Liver (tissue), 3 donors: Measurements from ENCODE around the gene HPGD.

Experiments
- EGR1 ChIP-seq, 2 donors: IDR thresholded peaks; 2 replicates each; pipeline ENCODE4 v1.6.1; 2016 to 2018; ENCODE audit warnings: antibody characterized with exemption in 2 of 2, low read depth in 2 of 2
- GABPA ChIP-seq, 2 donors: IDR thresholded peaks in 1 of 2; conservative IDR thresholded peaks in 1 of 2; 2 replicates each; pipeline ENCODE4 v1.6.1; 2016; ENCODE audit warnings: antibody characterized with exemption in 2 of 2, mild to moderate bottlenecking in 1 of 2, moderate library complexity in 1 of 2
- JUND ChIP-seq, 2 donors: IDR thresholded peaks; 2 replicates each; pipeline ENCODE4 v1.6.1; 2016; ENCODE audit warnings: antibody characterized with exemption in 2 of 2
- TAF1 ChIP-seq: conservative IDR thresholded peaks from 2 replicates; pipeline ENCODE4 v1.6.1; 2016; ENCODE audit warnings: antibody characterized with exemption, mild to moderate bottlenecking
- YY1 ChIP-seq: IDR thresholded peaks from 2 replicates; pipeline ENCODE4 v1.6.1; 2016; ENCODE audit warnings: antibody characterized with exemption, mild to moderate bottlenecking
- TF ChIP-seq, protein P1 (sequence below): fragments of 150-350 bp; IDR thresholded peaks from 2 replicates; pipeline ENCODE4 v1.5.1; 2017; ENCODE audit warnings: improper control_type of control experiment, low read depth, low read length; ENCODE audit not compliant: missing input control
- TF ChIP-seq, protein P2 (sequence below): IDR thresholded peaks from 2 replicates; pipeline ENCODE4 v1.6.1; 2016; ENCODE audit warnings: antibody characterized with exemption, mild to moderate bottlenecking
- TF ChIP-seq, protein P3 (sequence below): IDR thresholded peaks from 2 replicates; pipeline ENCODE4 v1.6.1; 2016; ENCODE audit warnings: antibody characterized with exemption
- TF ChIP-seq, protein P4 (sequence below): IDR thresholded peaks from 2 replicates; pipeline ENCODE4 v1.6.1; 2016; ENCODE audit warnings: antibody characterized with exemption
- donor health status: healthy.
- donor health status: healthy.

DNA sequence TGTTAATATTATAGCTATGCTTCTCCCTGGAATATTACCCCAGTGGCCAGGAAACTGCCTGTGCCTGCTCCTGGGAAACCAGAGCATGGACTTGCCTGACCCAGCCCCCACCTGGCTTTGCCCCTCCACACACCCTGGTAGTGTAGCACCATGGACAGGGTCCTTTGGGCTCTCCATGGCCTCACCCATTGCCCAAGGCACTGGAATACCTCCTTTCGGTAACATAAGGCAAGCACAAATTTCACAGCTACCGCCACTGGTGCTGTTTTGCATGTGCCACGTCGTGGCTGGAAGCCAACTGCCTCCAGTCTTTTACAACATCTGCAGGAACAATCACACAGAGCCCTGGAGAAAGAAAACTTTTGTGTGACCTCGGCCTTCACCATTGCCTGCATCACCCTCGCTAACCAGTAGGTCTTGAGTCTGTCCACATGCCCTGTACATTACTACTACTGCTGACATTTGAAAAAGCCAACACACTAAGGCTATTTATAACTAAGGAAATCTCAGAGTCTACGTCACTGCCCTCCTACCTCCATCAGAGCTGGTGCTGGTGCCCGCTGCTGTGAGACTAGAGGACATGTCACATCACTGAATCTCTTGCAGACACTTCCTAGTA lies 47.7 kb downstream of the HPGD start:
- TF ChIP-seq, protein P1, sequence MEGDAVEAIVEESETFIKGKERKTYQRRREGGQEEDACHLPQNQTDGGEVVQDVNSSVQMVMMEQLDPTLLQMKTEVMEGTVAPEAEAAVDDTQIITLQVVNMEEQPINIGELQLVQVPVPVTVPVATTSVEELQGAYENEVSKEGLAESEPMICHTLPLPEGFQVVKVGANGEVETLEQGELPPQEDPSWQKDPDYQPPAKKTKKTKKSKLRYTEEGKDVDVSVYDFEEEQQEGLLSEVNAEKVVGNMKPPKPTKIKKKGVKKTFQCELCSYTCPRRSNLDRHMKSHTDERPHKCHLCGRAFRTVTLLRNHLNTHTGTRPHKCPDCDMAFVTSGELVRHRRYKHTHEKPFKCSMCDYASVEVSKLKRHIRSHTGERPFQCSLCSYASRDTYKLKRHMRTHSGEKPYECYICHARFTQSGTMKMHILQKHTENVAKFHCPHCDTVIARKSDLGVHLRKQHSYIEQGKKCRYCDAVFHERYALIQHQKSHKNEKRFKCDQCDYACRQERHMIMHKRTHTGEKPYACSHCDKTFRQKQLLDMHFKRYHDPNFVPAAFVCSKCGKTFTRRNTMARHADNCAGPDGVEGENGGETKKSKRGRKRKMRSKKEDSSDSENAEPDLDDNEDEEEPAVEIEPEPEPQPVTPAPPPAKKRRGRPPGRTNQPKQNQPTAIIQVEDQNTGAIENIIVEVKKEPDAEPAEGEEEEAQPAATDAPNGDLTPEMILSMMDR = no peak
- TF ChIP-seq, protein P2, sequence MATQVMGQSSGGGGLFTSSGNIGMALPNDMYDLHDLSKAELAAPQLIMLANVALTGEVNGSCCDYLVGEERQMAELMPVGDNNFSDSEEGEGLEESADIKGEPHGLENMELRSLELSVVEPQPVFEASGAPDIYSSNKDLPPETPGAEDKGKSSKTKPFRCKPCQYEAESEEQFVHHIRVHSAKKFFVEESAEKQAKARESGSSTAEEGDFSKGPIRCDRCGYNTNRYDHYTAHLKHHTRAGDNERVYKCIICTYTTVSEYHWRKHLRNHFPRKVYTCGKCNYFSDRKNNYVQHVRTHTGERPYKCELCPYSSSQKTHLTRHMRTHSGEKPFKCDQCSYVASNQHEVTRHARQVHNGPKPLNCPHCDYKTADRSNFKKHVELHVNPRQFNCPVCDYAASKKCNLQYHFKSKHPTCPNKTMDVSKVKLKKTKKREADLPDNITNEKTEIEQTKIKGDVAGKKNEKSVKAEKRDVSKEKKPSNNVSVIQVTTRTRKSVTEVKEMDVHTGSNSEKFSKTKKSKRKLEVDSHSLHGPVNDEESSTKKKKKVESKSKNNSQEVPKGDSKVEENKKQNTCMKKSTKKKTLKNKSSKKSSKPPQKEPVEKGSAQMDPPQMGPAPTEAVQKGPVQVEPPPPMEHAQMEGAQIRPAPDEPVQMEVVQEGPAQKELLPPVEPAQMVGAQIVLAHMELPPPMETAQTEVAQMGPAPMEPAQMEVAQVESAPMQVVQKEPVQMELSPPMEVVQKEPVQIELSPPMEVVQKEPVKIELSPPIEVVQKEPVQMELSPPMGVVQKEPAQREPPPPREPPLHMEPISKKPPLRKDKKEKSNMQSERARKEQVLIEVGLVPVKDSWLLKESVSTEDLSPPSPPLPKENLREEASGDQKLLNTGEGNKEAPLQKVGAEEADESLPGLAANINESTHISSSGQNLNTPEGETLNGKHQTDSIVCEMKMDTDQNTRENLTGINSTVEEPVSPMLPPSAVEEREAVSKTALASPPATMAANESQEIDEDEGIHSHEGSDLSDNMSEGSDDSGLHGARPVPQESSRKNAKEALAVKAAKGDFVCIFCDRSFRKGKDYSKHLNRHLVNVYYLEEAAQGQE = peak; percentile 47
- no peak for TF ChIP-seq JUND (IDR thresholded peaks at IDR 0.05)
- no peak for TF ChIP-seq YY1
- no peak for TF ChIP-seq TAF1
- TF ChIP-seq, protein P3, sequence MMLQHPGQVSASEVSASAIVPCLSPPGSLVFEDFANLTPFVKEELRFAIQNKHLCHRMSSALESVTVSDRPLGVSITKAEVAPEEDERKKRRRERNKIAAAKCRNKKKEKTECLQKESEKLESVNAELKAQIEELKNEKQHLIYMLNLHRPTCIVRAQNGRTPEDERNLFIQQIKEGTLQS = no peak
- TF ChIP-seq, protein P4, sequence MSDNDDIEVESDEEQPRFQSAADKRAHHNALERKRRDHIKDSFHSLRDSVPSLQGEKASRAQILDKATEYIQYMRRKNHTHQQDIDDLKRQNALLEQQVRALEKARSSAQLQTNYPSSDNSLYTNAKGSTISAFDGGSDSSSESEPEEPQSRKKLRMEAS = no peak
- no peak for TF ChIP-seq GABPA (IDR thresholded peaks at IDR 0.05 in 1 of 2, conservative IDR thresholded peaks at IDR 0.05 in 1 of 2)
- no peak for TF ChIP-seq EGR1 (IDR thresholded peaks at IDR 0.05; ENCODE audit: low read depth in 2 of 2)
